MM.1S (cell line): ENCODE results near the gene RPS10.

Source experiments
- DNase-seq: peaks from one replicate; pipeline ENCODE4 v3.0.0-alpha.2; 2015
- H2AFZ ChIP-seq: fragments of 300-600 bp; sonication (generic); 2 replicates; pipeline ENCODE4 v1.6.0; 2016; ENCODE audit warnings: antibody characterized with exemption, low read length
- H3F3A ChIP-seq: fragments of 300-600 bp; sonication (generic); 2 replicates; pipeline ENCODE4 v1.6.1; 2016; ENCODE audit warnings: mild to moderate bottlenecking, antibody characterized with exemption, low read length, moderate library complexity, mixed read lengths; ENCODE audit not compliant: insufficient read depth
- H3K27ac ChIP-seq: fragments of 300-600 bp; sonication (generic); 2 replicates; pipeline ENCODE4 v1.5.1; 2016; ENCODE audit warnings: mild to moderate bottlenecking, low read length
- H3K27me3 ChIP-seq: fragments of 300-600 bp; sonication (generic); replicated peaks from 2 replicates; pipeline ENCODE4 v1.6.0; 2016; ENCODE audit warnings: low read length; ENCODE audit not compliant: insufficient read depth
- H3K36me3 ChIP-seq: fragments of 300-600 bp; sonication (generic); replicated peaks from 2 replicates; pipeline ENCODE4 v1.6.1; 2016; ENCODE audit warnings: mild to moderate bottlenecking, low read length, mixed read lengths; ENCODE audit not compliant: insufficient read depth
- H3K4me1 ChIP-seq: fragments of 300-600 bp; sonication (generic); 2 replicates; pipeline ENCODE4 v1.6.1; 2016; ENCODE audit warnings: low read length, mixed read lengths
- H3K4me2 ChIP-seq: fragments of 300-600 bp; sonication (generic); 2 replicates; pipeline ENCODE4 v1.6.0; 2016; ENCODE audit warnings: low read depth, low read length
- H3K4me3 ChIP-seq: fragments of 300-600 bp; sonication (generic); 2 replicates; pipeline ENCODE4 v1.5.1; 2016; ENCODE audit warnings: low read length, mixed read lengths
- H3K79me2 ChIP-seq: fragments of 300-600 bp; sonication (generic); 2 replicates; pipeline ENCODE4 v1.6.1; 2016; ENCODE audit warnings: mixed run types, low read length, mixed read lengths
- H3K9ac ChIP-seq: fragments of 300-600 bp; sonication (generic); 2 replicates; pipeline ENCODE4 v1.6.1; 2016; ENCODE audit warnings: low read length, mixed read lengths
- H3K9me2 ChIP-seq: fragments of 300-600 bp; sonication (generic); replicated peaks from 2 replicates; pipeline ENCODE4 v1.6.1; 2016; ENCODE audit warnings: mild to moderate bottlenecking, low read length, mixed read lengths; ENCODE audit not compliant: insufficient read depth
- H3K9me3 ChIP-seq: fragments of 300-600 bp; sonication (generic); replicated peaks from 2 replicates; pipeline ENCODE4 v1.6.1; 2016; ENCODE audit warnings: mild to moderate bottlenecking, low read length, mixed read lengths; ENCODE audit not compliant: insufficient read depth
- H4K20me1 ChIP-seq: fragments of 300-600 bp; sonication (generic); 2 replicates; pipeline ENCODE4 v1.6.1; 2016; ENCODE audit warnings: mild to moderate bottlenecking, low read length, moderate library complexity, mixed read lengths; ENCODE audit not compliant: insufficient read depth
- CTCF ChIP-seq: fragments of 300-600 bp; sonication (generic); IDR thresholded peaks from 2 replicates; pipeline ENCODE4 v1.5.1; 2016; ENCODE audit warnings: antibody characterized with exemption, low read length, mixed read lengths
- EZH2 ChIP-seq: fragments of 300-600 bp; sonication (generic); optimal IDR thresholded peaks from 2 replicates; pipeline ENCODE3; 2017; ENCODE audit warnings: low read depth, mild to moderate bottlenecking, antibody characterized with exemption, low read length, mixed read lengths
- EZH2phosphoT487 ChIP-seq: fragments of 300-600 bp; sonication (generic); IDR thresholded peaks from 2 replicates; pipeline ENCODE4 v1.6.1; 2018; ENCODE audit warnings: antibody characterized with exemption, low read length

RPS10 gene

GRCh38 chr6:34385793-34386195 lies 40.1 kb downstream of the RPS10 start:
- TF ChIP-seq EZH2 (no peak), EZH2phosphoT487 (no peak), CTCF (no peak)
- Histone ChIP-seq H3K4me2 (no peak overlapping the region), H3K27me3 (no peaks in the 10 kb centered on the region), H3K27ac (no peak overlapping the region), H3K36me3 (no peaks in the 10 kb centered on the region), H4K20me1 (peaks cover 10% of the 10 kb centered on the region; the same call in 1 of the 2 replicates), H3K9me3 (no peaks in the 10 kb centered on the region), H3K9me2 (no peaks in the 10 kb centered on the region), H3K79me2 (peaks cover 98% of the 10 kb centered on the region), H3K4me3 (no peak overlapping the region), H3K4me1 (peaks cover 3% of the 10 kb centered on the region; the same call in 1 of the 2 replicates), H3F3A (no peaks in the 10 kb centered on the region), H3K9ac (no peak overlapping the region), H2AFZ (no peak overlapping the region)
- DNase-seq, result no peak

- no peaks in the 10 kb centered on the region for H3K4me1 ChIP-seq
These were observed 41.3 kb downstream of the RPS10 start for GRCh38 chr6:34384321-34385153.

GRCh38 chr6:34383656-34384320 lies 42.1 kb downstream of the RPS10 start:
- peaks cover 96% of the 10 kb centered on the region for H3K79me2 ChIP-seq
- no peaks in the 10 kb centered on the region for H3F3A ChIP-seq
- peaks cover 8% of the 10 kb centered on the region; the same call in 1 of the 2 replicates for H4K20me1 ChIP-seq
- H3K27me3 ChIP-seq, result no peaks in the 10 kb centered on the region
- no peak for DNase-seq
- H3K27ac ChIP-seq, result no peak overlapping the region
- no peaks in the 10 kb centered on the region for H3K36me3 ChIP-seq
- H3K9ac ChIP-seq, result no peak overlapping the region
- no peak overlapping the region for H2AFZ ChIP-seq
- H3K4me2 ChIP-seq, result no peak overlapping the region
- no peaks in the 10 kb centered on the region for H3K9me3 ChIP-seq
- H3K4me3 ChIP-seq, result no peak overlapping the region
- no peaks in the 10 kb centered on the region for H3K9me2 ChIP-seq
- TF ChIP-seq EZH2phosphoT487, result no peak
- no peak for TF ChIP-seq EZH2
- no peak for TF ChIP-seq CTCF
- H3K4me1 ChIP-seq, result no peaks in the 10 kb centered on the region

More at GRCh38 chr6:34384321-34385153, 41.3 kb downstream of the RPS10 start:
- peaks cover 96% of the 10 kb centered on the region for H3K79me2 ChIP-seq
- H3K36me3 ChIP-seq, result no peaks in the 10 kb centered on the region
- DNase-seq, result no peak
- H3K9ac ChIP-seq, result no peak overlapping the region
- H4K20me1 ChIP-seq, result peaks cover 10% of the 10 kb centered on the region; the same call in 1 of the 2 replicates
- H3K4me3 ChIP-seq, result no peak overlapping the region
- no peak overlapping the region for H2AFZ ChIP-seq
- H3K27me3 ChIP-seq, result no peaks in the 10 kb centered on the region
- no peaks in the 10 kb centered on the region for H3K9me2 ChIP-seq
- H3K9me3 ChIP-seq, result no peaks in the 10 kb centered on the region
- no peaks in the 10 kb centered on the region for H3F3A ChIP-seq
- no peak for TF ChIP-seq EZH2
- no peak for TF ChIP-seq CTCF
- TF ChIP-seq EZH2phosphoT487, result no peak
- no peak overlapping the region for H3K4me2 ChIP-seq
- no peak overlapping the region for H3K27ac ChIP-seq
